Measurements from ENCODE around the gene MYMX. TPM values are rescaled to one million over a fixed set of nuclear protein-coding genes. Genes with fewer than 3 reads are reported as not detected.

The MYMX gene
- total RNA-seq, 2 experiments from 2014 or later = not detected

GRCh38 chr6:44257753-44258324, 41.1 kb downstream of the MYMX start:
- H3K36me3 Mint-ChIP-seq (ENCODE audit: low read depth) = peaks cover 62% of the 10 kb centered on the region
- no peaks in the 10 kb centered on the region for H3K9me3 ChIP-seq (ENCODE audit: control insufficient read depth in 1 of 2, insufficient read depth in 1 of 2, low read length in 2 of 2)
- CTCF ChIA-PET = interaction anchor here (1.0 to 2.4 kb wide), 6 partner anchors 11 to 55 kb away, joined by 3 to 12 read pairs (median 4); partner anchors contain the start of genes AARS2, HSP90AB1 and SLC29A1
- POLR2A ChIA-PET = interaction anchor here (1.0 to 4.0 kb wide), 4 partner anchors 11 to 38 kb away, joined by 3 to 135 read pairs (median 10); partner anchors contain the start of genes HSP90AB1 and SLC29A1
- peaks cover 58% of the 10 kb centered on the region for H3K4me1 ChIP-seq (ENCODE audit: insufficient read depth, low read length)
- H3K4me1 Mint-ChIP-seq (ENCODE audit: low read depth) = peaks cover 60% of the 10 kb centered on the region
- no peak for DNase-seq
- TF ChIP-seq CTCF (IDR thresholded peaks at IDR 0.05) = peak; percentile 4
- no peak for ATAC-seq (ENCODE audit: poor library complexity)
- H3K27me3 Mint-ChIP-seq = no peaks in the 10 kb centered on the region
- H3K4me3 ChIP-seq (ENCODE audit: low read length) = peak overlapping the region; percentile 33
- no peaks in the 10 kb centered on the region for H3K27me3 ChIP-seq (ENCODE audit: control insufficient read depth in 1 of 2, insufficient read depth in 2 of 2, low read length in 2 of 2)
- H3K27ac ChIP-seq (ENCODE audit: low read depth in 1 of 2, low read length in 2 of 2) = peak overlapping the region; percentile 38 to 61
- peak overlapping the region; percentile 78 for H3K27ac Mint-ChIP-seq
- H3K9me3 Mint-ChIP-seq = no peaks in the 10 kb centered on the region
- peak overlapping the region; percentile 90 for H3K4me3 Mint-ChIP-seq
- intact Hi-C loops (cut with DNase I, micrococcal nuclease) = loop anchor here (1.0 to 5.0 kb wide), 4 partner anchors 11 to 131 kb away; partner anchors contain the start of genes SLC29A1 (in 2 of the 2), HSP90AB1 (in 1 of the 2), MRPL14 (in 1 of the 2) and TMEM63B (in 1 of the 2)
- H3K36me3 ChIP-seq (ENCODE audit: insufficient read depth, low read length) = peaks cover 70% of the 10 kb centered on the region

GRCh38 chr6:44258325-44258863, 41.7 kb downstream of the MYMX start:
- Histone ChIP-seq H3K27ac (ENCODE audit: low read depth in 1 of 2, low read length in 2 of 2) (peak overlapping the region in 1 of 2 donors; percentile 38), H3K4me1 (ENCODE audit: insufficient read depth, low read length) (peaks cover 60% of the 10 kb centered on the region), H3K4me3 (ENCODE audit: low read length) (no peak overlapping the region), H3K36me3 (ENCODE audit: insufficient read depth, low read length) (peaks cover 65% of the 10 kb centered on the region), H3K27me3 (ENCODE audit: control insufficient read depth in 1 of 2, insufficient read depth in 2 of 2, low read length in 2 of 2) (no peaks in the 10 kb centered on the region), H3K9me3 (ENCODE audit: control insufficient read depth in 1 of 2, insufficient read depth in 1 of 2, low read length in 2 of 2) (no peaks in the 10 kb centered on the region)
- Mint-ChIP-seq H3K27me3 (no peaks in the 10 kb centered on the region), H3K36me3 (ENCODE audit: low read depth) (peaks cover 62% of the 10 kb centered on the region), H3K4me1 (ENCODE audit: low read depth) (peaks cover 60% of the 10 kb centered on the region), H3K9me3 (no peaks in the 10 kb centered on the region), H3K4me3 (peak overlapping the region; percentile 90), H3K27ac (peak overlapping the region; percentile 78)
- ATAC-seq (ENCODE audit: poor library complexity) = no peak
- intact Hi-C loops (cut with DNase I, micrococcal nuclease) = loop anchor here (5.0 kb wide), 3 partner anchors 36 to 131 kb away; partner anchors contain the start of genes SLC29A1 (in 2 of the 2), MRPL14 (in 1 of the 2) and TMEM63B (in 1 of the 2)
- POLR2A ChIA-PET = interaction anchor here (1.0 to 2.9 kb wide), 2 partner anchors 11 to 35 kb away, joined by 7 to 12 read pairs; partner anchors contain the start of genes HSP90AB1 and SLC29A1
- TF ChIP-seq CTCF (IDR thresholded peaks at IDR 0.05) = no peak
- DNase-seq = no peak
- CTCF ChIA-PET = interaction anchor here (1.1 kb wide), 1 partner anchor 55 kb away, joined by 4 read pairs; the partner anchor contains the start of gene AARS2

- intact Hi-C loops (cut with DNase I, micrococcal nuclease) = loop anchor here (5.0 kb wide), 3 partner anchors 37 to 132 kb away; partner anchors contain the start of genes SLC29A1 (in 2 of the 2), MRPL14 (in 1 of the 2) and TMEM63B (in 1 of the 2)
- Histone ChIP-seq H3K27me3 (ENCODE audit: control insufficient read depth in 1 of 2, insufficient read depth in 2 of 2, low read length in 2 of 2) (no peaks in the 10 kb centered on the region), H3K4me1 (ENCODE audit: insufficient read depth, low read length) (peaks cover 64% of the 10 kb centered on the region), H3K4me3 (ENCODE audit: low read length) (no peak overlapping the region), H3K36me3 (ENCODE audit: insufficient read depth, low read length) (peaks cover 59% of the 10 kb centered on the region), H3K27ac (ENCODE audit: low read depth in 1 of 2, low read length in 2 of 2) (no peak overlapping the region), H3K9me3 (ENCODE audit: control insufficient read depth in 1 of 2, insufficient read depth in 1 of 2, low read length in 2 of 2) (no peaks in the 10 kb centered on the region)
- Mint-ChIP-seq H3K27ac (no peak overlapping the region), H3K9me3 (no peaks in the 10 kb centered on the region), H3K36me3 (ENCODE audit: low read depth) (peaks cover 57% of the 10 kb centered on the region), H3K4me1 (ENCODE audit: low read depth) (peaks cover 60% of the 10 kb centered on the region), H3K27me3 (no peaks in the 10 kb centered on the region), H3K4me3 (peak overlapping the region; percentile 90)
- ChIA-PET CTCF (interaction anchor here (1.1 kb wide), 1 partner anchor 54 kb away, joined by 4 read pairs; the partner anchor contains the start of gene AARS2), POLR2A (interaction anchor here (1.0 kb wide), 1 partner anchor 12 kb away, joined by 7 read pairs; the partner anchor contains the start of gene HSP90AB1)
- no peak for TF ChIP-seq CTCF (IDR thresholded peaks at IDR 0.05)
- DNase-seq (no peak), ATAC-seq (ENCODE audit: poor library complexity) (no peak)
Measured at GRCh38 chr6:44258921-44259320, 42.2 kb downstream of the MYMX start.

Data from CD4-positive, alpha-beta T cell (primary cell).